Sigmoid colon (tissue), 4 donors: Measurements from ENCODE around the gene CDH20.

Source experiments
- CTCF ChIP-seq, 4 experiments: fragments of 450-650 bp in 3 of 4; fragments of 200-600 bp in 1 of 4; IDR thresholded peaks; one replicate each; pipeline ENCODE4 v1.5.1; 2016 to 2019; ENCODE audit warnings: antibody characterized with exemption in 4 of 4, mild to moderate bottlenecking in 3 of 4, moderate library complexity in 2 of 4
- POLR2AphosphoS5 ChIP-seq, 4 donors: sonication (generic); formaldehyde crosslinking; IDR thresholded peaks; one replicate each; pipeline ENCODE4 v1.6.1; 2017; ENCODE audit warnings: antibody characterized with exemption in 4 of 4

- TF ChIP-seq POLR2AphosphoS5 (IDR thresholded peaks at IDR 0.05) (no peak), CTCF (IDR thresholded peaks at IDR 0.05) (no peak)
Measured at GRCh38 chr18:61474918-61475317, 141.7 kb downstream of the CDH20 start.
